Kidney (tissue), 14 donors: ENCODE data around the gene TBX22. TPM values are rescaled to one million over a fixed set of nuclear protein-coding genes. Genes with fewer than 3 reads are reported as not detected.
"Not testable (repeated sequence)": the region's sequence is repeated elsewhere in the genome, so short reads cannot be mapped to it uniquely, and the experiment has no call there.

Experiments
- DNase-seq, 5 donors: peaks; one replicate each; pipeline ENCODE4 v3.0.0-alpha.2; 2013 to 2020
- FAIRE-seq: peaks from 2 replicates; lab custom pipeline; 2012; peaks lifted over from hg19 to GRCh38; lab: Jason Lieb, UNC
- H3K27ac ChIP-seq, 2 donors: one replicate each; pipeline ENCODE4 v1.7.0; 2013; ENCODE audit warnings: low read depth in 2 of 2, low read length in 2 of 2, inconsistent platforms in 1 of 2
- H3K27me3 ChIP-seq: one replicate; pipeline ENCODE4 v1.7.1; 2013; ENCODE audit warnings: low read length, inconsistent platforms; ENCODE audit not compliant: control insufficient read depth, insufficient read depth
- H3K36me3 ChIP-seq, 3 donors: one replicate each; pipeline versions ENCODE4 v1.7.0 to v1.7.1; 2013; ENCODE audit warnings: low read length in 3 of 3, control low read depth in 1 of 3, inconsistent platforms in 1 of 3; ENCODE audit not compliant: insufficient read depth in 3 of 3, control insufficient read depth in 2 of 3
- H3K4me1 ChIP-seq, 3 donors: one replicate each; pipeline versions ENCODE4 v1.7.0 to v1.7.1; 2013; ENCODE audit warnings: low read length in 3 of 3, inconsistent platforms in 1 of 3, low read depth in 1 of 3; ENCODE audit not compliant: control insufficient read depth in 2 of 3, insufficient read depth in 2 of 3
- H3K4me3 ChIP-seq, 3 donors: one replicate each; pipeline versions ENCODE4 v1.7.0 to v1.8.1; 2013; ENCODE audit warnings: low read length in 3 of 3, control low read depth in 1 of 3, inconsistent platforms in 1 of 3
- H3K9ac ChIP-seq, 3 donors: one replicate each; pipeline versions ENCODE4 v1.7.0 to v1.7.1; 2013; ENCODE audit warnings: low read length in 3 of 3, control low read depth in 1 of 3, inconsistent platforms in 1 of 3
- H3K9me3 ChIP-seq, 3 donors: one replicate each; pipeline versions ENCODE4 v1.7.0 to v1.7.1; 2013; ENCODE audit warnings: low read length in 3 of 3, control low read depth in 1 of 3, inconsistent platforms in 1 of 3; ENCODE audit not compliant: control insufficient read depth in 2 of 3, insufficient read depth in 1 of 3
- CTCF ChIP-seq: IDR thresholded peaks from 3 replicates; pipeline ENCODE4 v1.5.1; 2012; ENCODE audit warnings: mild to moderate bottlenecking, moderate library complexity, borderline replicate concordance; ENCODE audit not compliant: insufficient read depth; ENCODE audit errors: extremely low read depth
- intact Hi-C: fragments of 100-400 bp; cut with DNase I; formaldehyde crosslinking; loops from one replicate; pipeline ENCODE4 v1.11.1; 2022
- polyA plus RNA-seq: library from polyadenylated mRNA; stranded (reverse); fragments of 350-450 nt; fragmentation: Illumina TruSeq; extraction: RNeasy Lipid Tissue Mini Kit (QIAGEN cat#74804); gene quantifications from one replicate; pipeline ENCODE4 v1.2.3, GENCODE V29; 2014; ENCODE audit warnings: low read depth, low replicate concordance; ENCODE audit not compliant: insufficient read depth
- total RNA-seq: library from RNA; stranded (reverse); fragmentation: NEBNext Ultra II Directional; extraction: Animal tissue kit (Norgen Biotek cat#: 25700); gene quantifications from one replicate; pipeline ENCODE4 v1.2.1, GENCODE V29; 2021
- donor health status: control.
- donor health status: control.
- donor health status: control.
- donor health status: control.
- donor health status: control.
- donor health status: DM: yes; HTN: yes; CAD: no.
- donor health status: Normal renal cell carcinoma (clear cell type).

The TBX22 gene
- total and polyA plus RNA-seq, 2 donors from 2014 or later, result not detected

GRCh38 chrX:80026116-80026515, 11.6 kb downstream of the TBX22 start:
- H3K36me3 ChIP-seq, result no peaks in the 10 kb centered on the region
- TF ChIP-seq CTCF, result no peak
- no peak overlapping the region for H3K9ac ChIP-seq
- no peaks in the 10 kb centered on the region for H3K27me3 ChIP-seq
- FAIRE-seq, result no peak
- no peak overlapping the region for H3K27ac ChIP-seq
- H3K4me3 ChIP-seq, result no peak overlapping the region
- H3K4me1 ChIP-seq, result no peaks in the 10 kb centered on the region
- DNase-seq, result no peak
- no peaks in the 10 kb centered on the region for H3K9me3 ChIP-seq
- intact Hi-C loops, result no loop called here

GRCh38 chrX:80066156-80066555, 51.6 kb downstream of the TBX22 start:
- H3K4me3 ChIP-seq, H3K9ac ChIP-seq, H3K27me3 ChIP-seq, H3K9me3 ChIP-seq, H3K27ac ChIP-seq, intact Hi-C loops, H3K36me3 ChIP-seq, FAIRE-seq, DNase-seq, H3K4me1 ChIP-seq: not testable (repeated sequence)

- FAIRE-seq, intact Hi-C loops, H3K27ac ChIP-seq, H3K9me3 ChIP-seq, H3K4me3 ChIP-seq, H3K27me3 ChIP-seq, DNase-seq, H3K9ac ChIP-seq, H3K4me1 ChIP-seq, H3K36me3 ChIP-seq: not testable (repeated sequence)
Observed at GRCh38 chrX:80075625-80076024, 61.1 kb downstream of the TBX22 start.
